G401 (cell line): ENCODE results near the gene GPRC5C. TPM values are rescaled to one million over a fixed set of nuclear protein-coding genes. Genes with fewer than 3 reads are reported as not detected.
A peak's percentile ranks its signal among the peaks of the same experiment; 100 is the strongest.
"Not testable (repeated sequence)": the region's sequence is repeated elsewhere in the genome, so short reads cannot be mapped to it uniquely, and the experiment has no call there.

Experiments
- DNase-seq: peaks from one replicate; pipeline ENCODE4 v3.0.0-alpha.2; 2015; ENCODE audit warnings: low spot score
- in situ Hi-C: cut with HindIII; loops from 2 replicates; pipeline ENCODE4 v1.10.0; 2016; ENCODE audit warnings: low sequenced_read_pairs, mixed read lengths
- total RNA-seq: library from RNA; depleted of rRNA; stranded (reverse); fragments of >200 nt; shearing (Covaris generic); gene quantifications from 2 replicates; pipeline ENCODE4 v1.2.3, GENCODE V29; 2014

Gene GPRC5C
- total RNA-seq, 1 experiment from 2014 or later = 9.4 TPM

- DNase-seq = no peak
- in situ Hi-C loops = no loop called here
These were observed 27.7 kb upstream of the GPRC5C start for GRCh38 chr17:74404218-74404617.

GRCh38 chr17:74404789-74405188 lies 27.1 kb upstream of the GPRC5C start:
- DNase-seq = no peak
- in situ Hi-C loops = no loop called here

DNA sequence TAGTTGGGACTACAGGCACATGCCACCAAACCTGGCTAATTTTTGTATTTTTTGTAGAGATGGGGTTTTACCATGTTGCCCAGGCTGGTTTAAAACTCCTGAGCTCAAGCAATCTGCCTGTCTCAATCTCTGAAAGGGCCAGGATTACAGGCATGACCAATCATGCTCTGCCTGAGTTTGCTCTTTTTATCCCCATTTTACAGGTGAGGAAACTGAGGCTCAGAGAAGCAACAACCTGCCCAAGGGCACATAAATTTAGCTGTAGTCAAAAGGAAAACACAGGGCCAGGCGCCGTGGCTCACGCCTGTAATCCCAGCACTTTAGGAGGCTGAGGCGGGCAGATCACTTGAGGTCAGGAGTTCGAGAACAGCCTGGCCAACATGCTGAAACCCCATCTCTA lies 26.6 kb upstream of the GPRC5C start:
- DNase-seq, in situ Hi-C loops: not testable (repeated sequence)

DNA sequence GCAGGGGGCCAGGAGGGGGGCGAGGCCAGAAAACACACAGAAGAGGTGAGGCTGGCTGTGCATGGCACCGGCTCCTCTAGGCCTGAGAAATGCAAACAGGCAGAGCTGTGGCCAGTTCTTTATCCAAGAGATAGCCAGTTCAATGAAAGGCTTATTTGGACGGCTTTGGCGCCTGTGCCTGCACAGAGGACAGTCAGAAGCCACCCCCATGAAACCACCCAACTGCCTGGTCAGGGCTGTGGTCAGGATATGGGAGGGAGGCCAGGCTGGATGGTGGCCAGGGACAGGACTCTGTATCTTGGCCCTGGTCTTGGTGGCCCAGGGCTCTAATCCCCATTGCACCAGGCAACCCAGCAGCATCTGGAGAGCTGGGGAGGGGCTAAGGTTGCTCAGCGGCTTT lies 24.5 kb upstream of the GPRC5C start:
- DNase-seq = no peak

GRCh38 chr17:74408262-74408661 lies 23.6 kb upstream of the GPRC5C start:
- no peak for DNase-seq
- in situ Hi-C loops = no loop called here

More for the DNA sequence above, 24.5 kb upstream of the GPRC5C start:
- in situ Hi-C loops = no loop called here

- in situ Hi-C loops = no loop called here
- DNase-seq = peak; percentile 88
These were observed 23.1 kb upstream of the GPRC5C start for GRCh38 chr17:74408815-74409214.

DNA sequence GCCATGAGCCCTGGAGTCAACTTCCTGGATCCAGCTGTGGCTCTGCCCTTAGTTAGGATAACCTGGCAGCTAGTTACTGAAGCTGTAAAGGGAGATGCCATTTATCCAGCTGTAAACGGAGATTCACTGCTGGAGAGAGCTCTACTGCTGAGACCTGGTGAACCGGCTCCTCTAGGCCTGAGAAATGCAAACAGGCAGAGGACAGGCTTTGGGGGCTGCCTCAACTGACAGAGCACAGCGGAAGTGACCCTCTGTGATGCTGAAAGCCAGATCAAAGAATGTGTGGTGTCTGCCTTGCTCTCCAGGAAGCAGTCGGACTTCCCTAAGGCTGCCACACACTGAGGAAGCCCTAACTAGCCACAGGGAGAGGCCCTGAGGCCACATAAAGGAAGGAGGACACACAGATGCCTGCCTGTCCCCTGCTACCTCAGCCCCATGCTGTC lies 21.9 kb upstream of the GPRC5C start:
- DNase-seq = no peak
- in situ Hi-C loops = no loop called here

DNA sequence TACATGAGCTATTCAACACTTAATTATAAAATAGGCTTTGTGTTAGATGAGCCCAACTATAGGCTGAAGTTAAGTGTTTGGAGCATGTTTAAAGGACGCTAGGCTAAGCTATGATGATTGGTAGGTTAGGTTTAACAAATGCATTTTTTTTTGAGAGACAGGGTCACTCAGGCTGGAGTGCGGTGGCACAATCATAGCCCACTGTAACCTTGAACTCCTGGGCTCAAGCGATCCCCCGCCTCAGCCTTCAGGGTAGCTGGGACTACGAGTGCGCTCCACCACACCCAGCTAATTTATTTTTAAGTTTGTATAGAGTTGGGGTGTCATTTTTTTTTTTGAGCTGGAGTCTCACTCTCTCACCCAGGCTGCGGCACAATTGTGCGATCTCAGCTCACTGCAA lies 19.3 kb upstream of the GPRC5C start:
- in situ Hi-C loops = no loop called here
- DNase-seq = no peak

DNA sequence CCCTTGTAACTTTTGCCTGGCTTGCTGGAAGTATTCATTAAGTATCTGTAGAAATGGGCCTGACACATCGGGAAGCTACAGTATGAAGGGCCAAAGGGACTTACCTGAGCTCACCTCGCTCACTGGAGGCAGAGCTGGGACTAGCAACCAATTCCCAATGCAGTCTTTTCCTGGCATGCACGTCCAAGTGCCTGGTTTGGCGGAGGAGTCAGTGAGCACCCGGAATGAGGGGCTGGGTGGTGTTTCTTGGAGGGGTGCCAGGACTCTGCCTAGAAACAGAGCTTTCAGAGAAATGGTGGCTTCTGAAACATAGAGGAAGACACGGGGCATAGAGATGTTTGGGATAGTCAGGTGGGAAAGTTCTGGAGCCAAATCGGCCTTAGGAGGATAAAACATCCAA lies 18.4 kb upstream of the GPRC5C start:
- in situ Hi-C loops = no loop called here
- no peak for DNase-seq

- DNase-seq = no peak
- in situ Hi-C loops = no loop called here
These were observed 17.4 kb upstream of the GPRC5C start for GRCh38 chr17:74414510-74414909.

- in situ Hi-C loops = no loop called here
These were observed 16.1 kb upstream of the GPRC5C start for GRCh38 chr17:74415608-74416396.

GRCh38 chr17:74417178-74418045 lies 14.5 kb upstream of the GPRC5C start:
- in situ Hi-C loops = no loop called here
- peak; percentile 59 for DNase-seq

More at GRCh38 chr17:74415608-74416396, 16.1 kb upstream of the GPRC5C start:
- no peak for DNase-seq

DNA sequence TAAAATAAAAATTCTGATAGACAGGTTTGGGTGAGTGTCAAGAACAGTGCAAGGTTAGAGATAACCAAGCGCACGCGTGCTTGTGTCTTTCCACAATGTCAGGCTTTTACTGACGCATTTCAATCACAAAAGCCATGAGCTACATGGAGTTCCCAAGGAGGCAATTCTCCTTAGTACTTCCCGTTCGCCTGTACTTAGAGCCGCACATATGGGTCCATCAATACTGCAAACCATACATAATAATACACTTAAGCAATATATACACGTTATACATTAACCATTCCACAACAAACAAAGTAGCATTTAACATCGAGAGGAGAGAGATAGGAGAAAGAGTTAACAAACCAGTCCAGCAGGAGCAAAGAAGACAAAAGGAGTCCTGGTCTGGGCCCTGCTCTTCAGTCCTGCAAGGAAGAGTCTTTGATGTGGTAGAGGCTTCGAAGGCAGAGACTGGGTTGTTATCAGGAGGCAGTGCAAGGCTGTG lies 11.9 kb upstream of the GPRC5C start:
- in situ Hi-C loops = no loop called here
- no peak for DNase-seq

DNA sequence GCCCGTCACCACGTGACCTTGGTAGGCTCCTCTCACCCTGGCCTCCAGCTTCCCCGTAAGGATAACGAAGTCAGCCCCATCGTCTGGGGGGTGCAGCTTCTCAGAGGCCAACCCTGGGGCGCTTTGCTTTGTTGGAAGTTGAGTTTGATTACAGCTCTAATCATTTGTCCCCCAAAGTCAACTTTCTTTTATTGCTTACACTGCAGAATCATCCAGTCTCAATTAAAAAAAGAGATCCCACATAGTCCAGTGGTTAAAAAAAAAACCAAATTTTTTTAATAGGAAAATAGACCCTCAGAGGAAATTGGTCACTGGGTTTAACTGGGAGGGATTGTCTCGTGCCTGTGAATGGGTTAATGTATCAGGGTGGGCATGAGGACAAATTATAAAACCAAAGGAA lies 7.8 kb upstream of the GPRC5C start:
- in situ Hi-C loops = no loop called here
- DNase-seq = no peak

DNA sequence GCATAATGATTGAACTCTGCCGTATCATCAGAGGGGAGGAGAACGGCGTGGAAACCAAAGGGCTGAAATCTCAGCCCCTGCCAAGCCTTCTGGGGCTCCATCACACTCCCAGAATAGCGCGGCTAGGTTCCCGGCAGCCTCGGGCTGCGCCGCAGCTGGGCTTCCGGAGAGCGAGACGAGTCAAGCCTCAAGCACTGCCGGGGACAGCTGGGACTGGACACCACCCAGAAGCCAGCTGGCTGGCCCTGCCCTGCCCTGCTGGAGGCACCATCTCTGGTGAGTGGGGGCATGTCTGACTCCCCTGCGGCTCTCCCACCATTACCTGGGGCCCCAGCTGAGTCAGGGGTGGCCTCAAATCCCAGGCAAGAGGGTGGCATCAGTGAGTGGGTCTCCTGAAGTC lies 7.2 kb upstream of the GPRC5C start:
- DNase-seq = no peak
- in situ Hi-C loops = no loop called here

- DNase-seq = no peak
- in situ Hi-C loops = no loop called here
These were observed 5.3 kb upstream of the GPRC5C start for GRCh38 chr17:74426551-74427047.

DNA sequence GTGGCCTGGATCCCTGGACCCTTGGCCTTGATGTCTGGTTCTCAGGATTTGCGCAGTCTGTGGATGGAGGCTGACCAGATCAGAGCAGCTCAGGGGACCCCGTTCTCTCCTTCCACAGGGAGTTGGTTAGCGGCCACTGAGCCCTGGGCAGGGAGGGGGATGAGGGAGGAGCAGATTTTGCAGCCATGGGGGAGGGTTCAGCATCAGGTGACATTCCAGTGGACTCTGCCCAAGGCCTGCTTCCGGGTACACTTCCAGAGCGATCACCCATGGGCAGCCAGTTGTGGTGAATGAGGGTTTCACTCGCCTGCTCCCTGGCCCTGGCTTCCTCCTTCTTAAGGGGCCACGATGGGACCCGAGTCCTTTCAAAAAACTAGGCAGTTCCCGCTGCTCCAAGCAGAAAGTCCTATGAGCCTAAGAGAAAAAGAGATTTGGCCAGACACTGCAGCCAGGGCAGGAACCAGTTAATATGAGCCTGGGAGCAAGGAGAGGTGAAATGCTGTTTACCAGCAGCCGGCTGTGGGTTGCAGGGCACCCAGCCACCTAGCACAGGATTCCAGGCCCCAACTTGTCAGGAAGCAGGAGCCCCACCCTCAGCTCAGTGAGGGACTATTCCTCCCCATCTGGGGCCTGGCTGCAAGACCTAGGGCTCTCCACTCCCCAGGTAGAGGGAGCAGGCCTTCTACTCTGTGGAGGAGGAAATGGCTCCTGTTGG lies 4.7 kb upstream of the GPRC5C start:
- DNase-seq = no peak
- in situ Hi-C loops = no loop called here

GRCh38 chr17:74427763-74428153 lies 4.1 kb upstream of the GPRC5C start:
- in situ Hi-C loops = no loop called here
- DNase-seq = no peak

GRCh38 chr17:74429604-74430384 lies 2.1 kb upstream of the GPRC5C start:
- peak; percentile 84 for DNase-seq
- in situ Hi-C loops = no loop called here
